Mucosa of descending colon (tissue), 3 donors: ENCODE data around the gene ZBED4. TPM values are rescaled to one million over a fixed set of nuclear protein-coding genes. Genes with fewer than 3 reads are reported as not detected.

ENCODE experiments used
- ATAC-seq: fragments of 200-7000 bp; cut with Tn5 transposase; one replicate; pipeline ENCODE4 v1.9.1; 2020; ENCODE audit warnings: mild to moderate bottlenecking, moderate library complexity
- DNase-seq, 3 donors: peaks; one replicate each; pipeline ENCODE4 v3.0.0-alpha.2; 2020
- H3K36me3 ChIP-seq: fragments of 200-600 bp; one replicate; pipeline ENCODE4 v1.8.0; 2021; ENCODE audit warnings: low read depth, mild to moderate bottlenecking
- H3K4me1 ChIP-seq: fragments of 200-600 bp; one replicate; pipeline ENCODE4 v1.8.0; 2021; ENCODE audit warnings: low read depth, mild to moderate bottlenecking
- H3K4me3 ChIP-seq: fragments of 200-600 bp; one replicate; pipeline ENCODE4 v1.8.0; 2021; ENCODE audit warnings: mild to moderate bottlenecking
- H3K9me3 ChIP-seq: fragments of 200-600 bp; one replicate; pipeline ENCODE4 v1.8.0; 2021; ENCODE audit warnings: mild to moderate bottlenecking
- CTCF ChIP-seq: fragments of 200-600 bp; IDR thresholded peaks from one replicate; pipeline ENCODE4 v1.8.0; 2022; ENCODE audit warnings: antibody characterized with exemption, mild to moderate bottlenecking
- intact Hi-C, 2 donors: fragments of 100-400 bp; cut with DNase I in 1 of 2; cut with micrococcal nuclease in 1 of 2; formaldehyde crosslinking; loops; one replicate each; pipeline versions ENCODE4 v1.11.0 to v1.11.1; 2022; cut with DNase I, micrococcal nuclease
- total RNA-seq, 3 donors: library from RNA; stranded (reverse); fragmentation: NEBNext Ultra II Directional in 2 of 3; extraction: Animal tissue kit (Norgen Biotek cat#: 25700) in 2 of 3; gene quantifications; one replicate each; pipeline versions ENCODE4 v1.2.1 to v1.2.4, GENCODE V29; 2021 to 2023
- donor health status: DM: no; HTN: no; CAD: no; lungs with moderate emphysema.
- donor health status: DM: no; HTN: no; CAD: no.
- donor health status: DM: no; HTN: yes; CAD: no.

The ZBED4 gene
- total RNA-seq, 3 donors from 2014 or later, result 13.7 to 18.2 (median 18.1) TPM

- Histone ChIP-seq H3K9me3 (no peaks in the 10 kb centered on the region), H3K4me1 (peaks cover 15% of the 10 kb centered on the region), H3K4me3 (no peak overlapping the region), H3K36me3 (no peaks in the 10 kb centered on the region)
- ATAC-seq, result no peak
- no peak for DNase-seq
- TF ChIP-seq CTCF, result no peak
- intact Hi-C loops, result no loop called here
Measured at GRCh38 chr22:49845666-49846459, 7.8 kb upstream of the ZBED4 start.

- Histone ChIP-seq H3K4me3 (no peak overlapping the region), H3K36me3 (no peaks in the 10 kb centered on the region), H3K9me3 (no peaks in the 10 kb centered on the region), H3K4me1 (peaks cover 15% of the 10 kb centered on the region)
- DNase-seq (peak in 1 of 3 donors; percentile 55), ATAC-seq (no peak)
- intact Hi-C loops, result no loop called here
- no peak for TF ChIP-seq CTCF
Measured at GRCh38 chr22:49847751-49848689, 5.6 kb upstream of the ZBED4 start.

GRCh38 chr22:49848690-49849160, 4.9 kb upstream of the ZBED4 start:
- ATAC-seq, result no peak
- Histone ChIP-seq H3K4me1 (peaks cover 15% of the 10 kb centered on the region), H3K9me3 (no peaks in the 10 kb centered on the region), H3K36me3 (no peaks in the 10 kb centered on the region), H3K4me3 (no peak overlapping the region)
- DNase-seq, result no peak
- TF ChIP-seq CTCF, result no peak
- intact Hi-C loops, result no loop called here

GRCh38 chr22:49849161-49850020, 4.3 kb upstream of the ZBED4 start:
- intact Hi-C loops, result no loop called here
- TF ChIP-seq CTCF, result no peak
- no peak overlapping the region for H3K4me3 ChIP-seq
- DNase-seq, result peak in 1 of 3 donors; percentile 50
- H3K9me3 ChIP-seq, result no peaks in the 10 kb centered on the region
- H3K4me1 ChIP-seq, result peaks cover 15% of the 10 kb centered on the region
- H3K36me3 ChIP-seq, result no peaks in the 10 kb centered on the region
- no peak for ATAC-seq
